ENCODE results near the gene ARHGEF28.

ARHGEF28 gene

GRCh38 chr5:73722231-73722630 is 96.2 kb downstream of the ARHGEF28 start:
- Histone ChIP-seq H3K27ac (ENCODE audit: low read depth, low read length) (no peak overlapping the region), H3K9me3 (ENCODE audit: control insufficient read depth, insufficient read depth, low read length) (no peaks in the 10 kb centered on the region), H3K27me3 (ENCODE audit: control insufficient read depth, low read length) (no peaks in the 10 kb centered on the region), H3K9me2 (replicated peaks; ENCODE audit: control insufficient read depth, low read length) (no peaks in the 10 kb centered on the region), H4K20me1 (ENCODE audit: control insufficient read depth, insufficient read depth, low read depth, low read length) (no peaks in the 10 kb centered on the region), H3K4me3 (ENCODE audit: low read length) (no peak overlapping the region), H3K36me3 (ENCODE audit: control insufficient read depth, low read length) (no peaks in the 10 kb centered on the region), H3K79me2 (ENCODE audit: control insufficient read depth, low read length) (no peaks in the 10 kb centered on the region), H3F3A (ENCODE audit: control insufficient read depth, insufficient read depth) (no peaks in the 10 kb centered on the region), H3K4me1 (ENCODE audit: control insufficient read depth, low read length) (no peaks in the 10 kb centered on the region), H3K4me2 (ENCODE audit: low read length) (no peak overlapping the region)
- TF ChIP-seq CTCF (IDR thresholded peaks at IDR 0.05; ENCODE audit: low read depth, low read length, poor library complexity, severe bottlenecking) (no peak), EZH2phosphoT487 (IDR thresholded peaks at IDR 0.05; ENCODE audit: borderline replicate concordance, low read length) (no peak)

GRCh38 chr5:73726071-73726470 is 100.1 kb downstream of the ARHGEF28 start:
- Histone ChIP-seq H3K36me3 (ENCODE audit: control insufficient read depth, low read length) (no peaks in the 10 kb centered on the region), H3F3A (ENCODE audit: control insufficient read depth, insufficient read depth) (no peaks in the 10 kb centered on the region), H3K79me2 (ENCODE audit: control insufficient read depth, low read length) (no peaks in the 10 kb centered on the region), H3K4me2 (ENCODE audit: low read length) (no peak overlapping the region), H3K27ac (ENCODE audit: low read depth, low read length) (no peak overlapping the region), H3K4me3 (ENCODE audit: low read length) (no peak overlapping the region), H3K27me3 (ENCODE audit: control insufficient read depth, low read length) (0 out of 2 replicates have a peak, but pooled peaks cover 2% of the 10 kb centered on the region), H3K9me3 (ENCODE audit: control insufficient read depth, insufficient read depth, low read length) (no peaks in the 10 kb centered on the region), H4K20me1 (ENCODE audit: control insufficient read depth, insufficient read depth, low read depth, low read length) (no peaks in the 10 kb centered on the region), H3K9me2 (replicated peaks; ENCODE audit: control insufficient read depth, low read length) (no peaks in the 10 kb centered on the region), H3K4me1 (ENCODE audit: control insufficient read depth, low read length) (no peaks in the 10 kb centered on the region)
- TF ChIP-seq EZH2phosphoT487 (IDR thresholded peaks at IDR 0.05; ENCODE audit: borderline replicate concordance, low read length): no peak
- no peak for TF ChIP-seq CTCF (IDR thresholded peaks at IDR 0.05; ENCODE audit: low read depth, low read length, poor library complexity, severe bottlenecking)

GRCh38 chr5:73726606-73727231 is 100.7 kb downstream of the ARHGEF28 start:
- no peaks in the 10 kb centered on the region for H3F3A ChIP-seq (ENCODE audit: control insufficient read depth, insufficient read depth)
- H4K20me1 ChIP-seq (ENCODE audit: control insufficient read depth, insufficient read depth, low read depth, low read length): no peaks in the 10 kb centered on the region
- no peak overlapping the region for H3K4me3 ChIP-seq (ENCODE audit: low read length)
- no peak overlapping the region for H3K27ac ChIP-seq (ENCODE audit: low read depth, low read length)
- H3K9me2 ChIP-seq (replicated peaks; ENCODE audit: control insufficient read depth, low read length): no peaks in the 10 kb centered on the region
- no peaks in the 10 kb centered on the region for H3K4me1 ChIP-seq (ENCODE audit: control insufficient read depth, low read length)
- H3K27me3 ChIP-seq (ENCODE audit: control insufficient read depth, low read length): 0 out of 2 replicates have a peak, but pooled peaks cover 2% of the 10 kb centered on the region
- H3K36me3 ChIP-seq (ENCODE audit: control insufficient read depth, low read length): no peaks in the 10 kb centered on the region
- H3K9me3 ChIP-seq (ENCODE audit: control insufficient read depth, insufficient read depth, low read length): no peaks in the 10 kb centered on the region
- H3K4me2 ChIP-seq (ENCODE audit: low read length): no peak overlapping the region
- H3K79me2 ChIP-seq (ENCODE audit: control insufficient read depth, low read length): no peaks in the 10 kb centered on the region
- TF ChIP-seq CTCF (IDR thresholded peaks at IDR 0.05; ENCODE audit: low read depth, low read length, poor library complexity, severe bottlenecking): no peak
- TF ChIP-seq EZH2phosphoT487 (IDR thresholded peaks at IDR 0.05; ENCODE audit: borderline replicate concordance, low read length): no peak

Measured in DOHH2 (cell line).